ENCODE data around the gene C1orf116.

Gene C1orf116

GRCh38 chr1:207031016-207031415 lies 1.5 kb downstream of the C1orf116 start:
- Histone ChIP-seq H3K27me3 (ENCODE audit: insufficient read depth, low read length) (no peaks in the 10 kb centered on the region), H2AK5ac (ENCODE audit: low read length) (no peak overlapping the region), H3K79me1 (ENCODE audit: low read length) (no peaks in the 10 kb centered on the region), H3K79me2 (ENCODE audit: control insufficient read depth, insufficient read depth, low read length, poor library complexity) (no peaks in the 10 kb centered on the region), H3K9me3 (ENCODE audit: insufficient read depth, low read depth, low read length) (no peaks in the 10 kb centered on the region), H3K4me2 (ENCODE audit: low read length) (no peak overlapping the region), H3K4ac (ENCODE audit: low read depth, low read length) (no peak overlapping the region), H4K12ac (ENCODE audit: low read depth, low read length) (no peak overlapping the region), H4K8ac (ENCODE audit: low read depth, low read length) (no peak overlapping the region), H3K18ac (ENCODE audit: low read length) (no peak overlapping the region), H2BK120ac (ENCODE audit: insufficient read depth, low read length, poor library complexity) (no peak overlapping the region), H3K23ac (ENCODE audit: low read length) (no peak overlapping the region), H3K9ac (ENCODE audit: low read length) (no peak overlapping the region), H2BK12ac (ENCODE audit: low read length) (no peak overlapping the region), H2BK5ac (ENCODE audit: low read depth, low read length, poor library complexity) (no peak overlapping the region), H3K36me3 (ENCODE audit: control insufficient read depth in 1 of 2, insufficient read depth in 2 of 2, low read length in 2 of 2) (no peaks in the 10 kb centered on the region), H3K4me1 (ENCODE audit: control insufficient read depth in 1 of 2, insufficient read depth in 2 of 2, low read length in 2 of 2) (peaks cover 0 to 3% of the 10 kb centered on the region in 2 experiments), H4K91ac (ENCODE audit: low read depth, low read length) (no peak overlapping the region), H3K4me3 (ENCODE audit: low read depth, low read length) (no peak overlapping the region), H3K27ac (ENCODE audit: low read depth, low read length) (no peak overlapping the region), H2AFZ (ENCODE audit: insufficient read depth, low read length, poor library complexity) (no peak overlapping the region), H3K14ac (ENCODE audit: low read length) (no peak overlapping the region)
- WGBS (ENCODE audit: extremely low coverage, insufficient coverage, insufficient read length), result no CpG with 5 or more reads among the region's 1 CpG
- no peak for DNase-seq

- H3K9me3 ChIP-seq (ENCODE audit: insufficient read depth, low read depth, low read length), result no peaks in the 10 kb centered on the region
Measured at GRCh38 chr1:207030522-207031009, 2.0 kb downstream of the C1orf116 start.

DNA sequence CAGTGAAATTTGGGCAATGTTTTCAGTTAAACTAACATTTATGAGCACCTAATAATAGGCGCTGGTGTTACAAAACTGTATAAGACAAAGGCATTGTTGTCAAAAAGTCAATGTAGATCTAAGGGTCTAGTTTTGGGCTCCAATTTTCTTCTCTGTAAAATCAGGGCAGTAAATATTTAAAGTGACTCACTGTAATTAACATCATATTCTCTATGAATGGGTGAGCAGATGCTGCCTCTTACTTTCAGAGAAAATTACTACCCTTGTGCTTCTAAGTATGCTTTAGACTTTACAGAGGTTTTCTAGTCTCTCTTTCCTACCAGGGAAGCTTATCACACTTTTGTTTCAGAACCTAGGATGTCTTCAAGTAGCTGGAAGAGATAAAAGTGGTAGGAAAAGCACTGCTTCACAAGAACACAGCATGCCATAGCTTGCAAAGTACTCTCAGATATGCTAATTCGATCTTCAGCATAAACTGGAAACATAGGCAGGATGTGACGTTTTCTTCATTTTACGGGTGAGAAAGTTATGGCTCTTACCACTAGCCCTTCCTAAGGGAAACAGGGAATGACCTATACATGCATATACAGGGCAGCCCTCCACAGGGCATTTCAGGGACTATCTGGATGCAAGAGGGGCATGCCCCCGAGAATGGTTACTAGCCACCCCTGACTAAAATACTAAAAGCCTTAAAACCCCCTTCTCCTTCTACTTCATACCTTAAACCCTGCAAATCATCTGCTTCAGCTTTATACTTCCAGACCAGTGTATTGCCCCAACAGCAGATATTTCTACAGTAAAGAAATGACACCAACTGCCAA lies 2.6 kb downstream of the C1orf116 start:
- Histone ChIP-seq H3K23ac (ENCODE audit: low read length) (no peak overlapping the region), H3K9me3 (ENCODE audit: insufficient read depth, low read depth, low read length) (no peaks in the 10 kb centered on the region), H3K18ac (ENCODE audit: low read length) (no peak overlapping the region), H2BK120ac (ENCODE audit: insufficient read depth, low read length, poor library complexity) (no peak overlapping the region), H2AK5ac (ENCODE audit: low read length) (no peak overlapping the region), H4K91ac (ENCODE audit: low read depth, low read length) (no peak overlapping the region), H3K79me1 (ENCODE audit: low read length) (no peaks in the 10 kb centered on the region), H3K27ac (ENCODE audit: low read depth, low read length) (no peak overlapping the region), H4K8ac (ENCODE audit: low read depth, low read length) (no peak overlapping the region), H2BK12ac (ENCODE audit: low read length) (no peak overlapping the region), H3K4me1 (ENCODE audit: control insufficient read depth in 1 of 2, insufficient read depth in 2 of 2, low read length in 2 of 2) (peaks cover 6% of the 10 kb centered on the region in 2 experiments), H3K79me2 (ENCODE audit: control insufficient read depth, insufficient read depth, low read length, poor library complexity) (no peaks in the 10 kb centered on the region), H4K12ac (ENCODE audit: low read depth, low read length) (no peak overlapping the region), H2BK5ac (ENCODE audit: low read depth, low read length, poor library complexity) (no peak overlapping the region), H3K4ac (ENCODE audit: low read depth, low read length) (no peak overlapping the region), H3K9ac (ENCODE audit: low read length) (no peak overlapping the region), H3K4me3 (ENCODE audit: low read depth, low read length) (no peak overlapping the region), H2AFZ (ENCODE audit: insufficient read depth, low read length, poor library complexity) (no peak overlapping the region), H3K4me2 (ENCODE audit: low read length) (no peak overlapping the region), H3K36me3 (ENCODE audit: control insufficient read depth in 1 of 2, insufficient read depth in 2 of 2, low read length in 2 of 2) (no peaks in the 10 kb centered on the region), H3K14ac (ENCODE audit: low read length) (no peak overlapping the region), H3K27me3 (ENCODE audit: insufficient read depth, low read length) (no peaks in the 10 kb centered on the region)
- WGBS (ENCODE audit: extremely low coverage, insufficient coverage, insufficient read length), result no CpG with 5 or more reads among the region's 5 CpGs
- DNase-seq, result no peak

More at GRCh38 chr1:207030522-207031009, 2.0 kb downstream of the C1orf116 start:
- no CpG with 5 or more reads among the region's 5 CpGs for WGBS (ENCODE audit: extremely low coverage, insufficient coverage, insufficient read length)
- H3K4me3 ChIP-seq (ENCODE audit: low read depth, low read length), result no peak overlapping the region
- H4K12ac ChIP-seq (ENCODE audit: low read depth, low read length), result no peak overlapping the region
- no peak overlapping the region for H2BK120ac ChIP-seq (ENCODE audit: insufficient read depth, low read length, poor library complexity)
- no peak overlapping the region for H2BK12ac ChIP-seq (ENCODE audit: low read length)
- no peak overlapping the region for H3K4me2 ChIP-seq (ENCODE audit: low read length)
- H3K79me1 ChIP-seq (ENCODE audit: low read length), result no peaks in the 10 kb centered on the region
- DNase-seq, result no peak
- no peak overlapping the region for H3K18ac ChIP-seq (ENCODE audit: low read length)
- no peak overlapping the region for H3K9ac ChIP-seq (ENCODE audit: low read length)
- no peak overlapping the region for H2BK5ac ChIP-seq (ENCODE audit: low read depth, low read length, poor library complexity)
- no peak overlapping the region for H3K27ac ChIP-seq (ENCODE audit: low read depth, low read length)
- no peak overlapping the region for H4K8ac ChIP-seq (ENCODE audit: low read depth, low read length)
- H3K4me1 ChIP-seq (ENCODE audit: control insufficient read depth in 1 of 2, insufficient read depth in 2 of 2, low read length in 2 of 2), result peaks cover 0 to 3% of the 10 kb centered on the region in 2 experiments
- no peaks in the 10 kb centered on the region for H3K27me3 ChIP-seq (ENCODE audit: insufficient read depth, low read length)
- no peak overlapping the region for H3K14ac ChIP-seq (ENCODE audit: low read length)
- no peaks in the 10 kb centered on the region for H3K36me3 ChIP-seq (ENCODE audit: control insufficient read depth in 1 of 2, insufficient read depth in 2 of 2, low read length in 2 of 2)
- H3K23ac ChIP-seq (ENCODE audit: low read length), result no peak overlapping the region
- H4K91ac ChIP-seq (ENCODE audit: low read depth, low read length), result no peak overlapping the region
- H3K4ac ChIP-seq (ENCODE audit: low read depth, low read length), result no peak overlapping the region
- H2AFZ ChIP-seq (ENCODE audit: insufficient read depth, low read length, poor library complexity), result no peak overlapping the region
- no peaks in the 10 kb centered on the region for H3K79me2 ChIP-seq (ENCODE audit: control insufficient read depth, insufficient read depth, low read length, poor library complexity)
- H2AK5ac ChIP-seq (ENCODE audit: low read length), result no peak overlapping the region

GRCh38 chr1:207028884-207029650 lies 3.5 kb downstream of the C1orf116 start:
- Histone ChIP-seq H3K9me3 (ENCODE audit: insufficient read depth, low read depth, low read length) (no peaks in the 10 kb centered on the region), H4K91ac (ENCODE audit: low read depth, low read length) (no peak overlapping the region), H3K27me3 (ENCODE audit: insufficient read depth, low read length) (no peaks in the 10 kb centered on the region), H3K27ac (ENCODE audit: low read depth, low read length) (no peak overlapping the region), H2BK120ac (ENCODE audit: insufficient read depth, low read length, poor library complexity) (no peak overlapping the region), H3K4me2 (ENCODE audit: low read length) (no peak overlapping the region), H3K14ac (ENCODE audit: low read length) (no peak overlapping the region), H3K4me1 (ENCODE audit: control insufficient read depth in 1 of 2, insufficient read depth in 2 of 2, low read length in 2 of 2) (peaks cover 9 to 10% of the 10 kb centered on the region in 2 experiments), H2BK12ac (ENCODE audit: low read length) (no peak overlapping the region), H3K4ac (ENCODE audit: low read depth, low read length) (no peak overlapping the region), H3K79me1 (ENCODE audit: low read length) (peaks cover 2% of the 10 kb centered on the region), H3K23ac (ENCODE audit: low read length) (no peak overlapping the region), H4K12ac (ENCODE audit: low read depth, low read length) (no peak overlapping the region), H3K18ac (ENCODE audit: low read length) (no peak overlapping the region), H4K8ac (ENCODE audit: low read depth, low read length) (no peak overlapping the region), H2AK5ac (ENCODE audit: low read length) (no peak overlapping the region), H3K4me3 (ENCODE audit: low read depth, low read length) (no peak overlapping the region), H3K79me2 (ENCODE audit: control insufficient read depth, insufficient read depth, low read length, poor library complexity) (no peaks in the 10 kb centered on the region), H2AFZ (ENCODE audit: insufficient read depth, low read length, poor library complexity) (no peak overlapping the region), H3K36me3 (ENCODE audit: control insufficient read depth in 1 of 2, insufficient read depth in 2 of 2, low read length in 2 of 2) (no peaks in the 10 kb centered on the region), H2BK5ac (ENCODE audit: low read depth, low read length, poor library complexity) (no peak overlapping the region), H3K9ac (ENCODE audit: low read length) (no peak overlapping the region)
- no CpG with 5 or more reads among the region's 2 CpGs for WGBS (ENCODE audit: extremely low coverage, insufficient coverage, insufficient read length)
- DNase-seq, result no peak
